GM18870 (cell line): ENCODE data around the gene KCNJ9.
A peak's percentile ranks its signal among the peaks of the same experiment; 100 is the strongest.
"Not testable (repeated sequence)": the region's sequence is repeated elsewhere in the genome, so short reads cannot be mapped to it uniquely, and the experiment has no call there.

Experiments used
- ATAC-seq: cut with Tn5 transposase; IDR thresholded peaks from one replicate; pipeline ENCODE4 v1.9.1; 2021; ENCODE audit warnings: moderate library complexity; ENCODE audit not compliant: unreplicated experiment

Gene KCNJ9

GRCh38 chr1:160081261-160081936 lies at the start of gene KCNJ9:
Gene KCNJ9 (plus strand): TSS chr1:160081538. CDS start chr1:160084031, 2,493 bp downstream.
- no peak for ATAC-seq

GRCh38 chr1:160032165-160032820 lies 49.0 kb upstream of the KCNJ9 start:
- ATAC-seq, result peak; percentile 6

- no peak for ATAC-seq
Measured at GRCh38 chr1:160040476-160040875, 40.9 kb upstream of the KCNJ9 start.

- ATAC-seq, result no peak
Measured at GRCh38 chr1:160043543-160043942, 37.8 kb upstream of the KCNJ9 start.

GRCh38 chr1:160045653-160046052 lies 35.7 kb upstream of the KCNJ9 start:
- ATAC-seq, result no peak

- ATAC-seq, result no peak
Measured at GRCh38 chr1:160046494-160047110, 34.7 kb upstream of the KCNJ9 start.

- no peak for ATAC-seq
Measured at GRCh38 chr1:160047111-160047991, 34.0 kb upstream of the KCNJ9 start.

- no peak for ATAC-seq
Measured at GRCh38 chr1:160048335-160048734, 33.0 kb upstream of the KCNJ9 start.

- no peak for ATAC-seq
Measured at GRCh38 chr1:160049101-160049500, 32.2 kb upstream of the KCNJ9 start.

- not testable (repeated sequence) for ATAC-seq
Measured at GRCh38 chr1:160050182-160050581, 31.2 kb upstream of the KCNJ9 start.

GRCh38 chr1:160050619-160051018 lies 30.7 kb upstream of the KCNJ9 start:
- no peak for ATAC-seq

- no peak for ATAC-seq
Measured at GRCh38 chr1:160052936-160053335, 28.4 kb upstream of the KCNJ9 start.

GRCh38 chr1:160053548-160054365 lies 27.6 kb upstream of the KCNJ9 start:
- ATAC-seq, result no peak

- no peak for ATAC-seq
Measured at GRCh38 chr1:160056648-160057169, 24.6 kb upstream of the KCNJ9 start.

- no peak for ATAC-seq
Measured at GRCh38 chr1:160058087-160058486, 23.3 kb upstream of the KCNJ9 start.

- no peak for ATAC-seq
Measured at GRCh38 chr1:160061369-160062229, 19.7 kb upstream of the KCNJ9 start.

- no peak for ATAC-seq
Measured at GRCh38 chr1:160062230-160062532, 19.2 kb upstream of the KCNJ9 start.

GRCh38 chr1:160063176-160063575 lies 18.2 kb upstream of the KCNJ9 start:
- no peak for ATAC-seq

- no peak for ATAC-seq
Measured at GRCh38 chr1:160064164-160064563, 17.2 kb upstream of the KCNJ9 start.
